ENCODE measurements around the gene CHODL.

CHODL gene

GRCh38 chr21:18244671-18245463 is at the start of gene CHODL:
Gene CHODL, plus strand, starts transcription at chr21:18244833. Its CDS starts 391 bp downstream, at chr21:18245224.
- TF ChIP-seq ZNF366 (tag by site-specific recombination; conservative IDR thresholded peaks at IDR 0.05) (no peak), IKZF3 (tag by site-specific recombination; IDR thresholded peaks at IDR 0.05) (no peak), ZNF248 (tag by site-specific recombination; IDR thresholded peaks at IDR 0.05) (no peak), HOXD13 (CRISPR knock-in tag; IDR thresholded peaks at IDR 0.05; ENCODE audit: borderline replicate concordance) (no peak), ZNF416 (tag by site-specific recombination; IDR thresholded peaks at IDR 0.05) (no peak), ZNF157 (tag by site-specific recombination; IDR thresholded peaks at IDR 0.05) (no peak), HOXC10 (CRISPR knock-in tag; IDR thresholded peaks at IDR 0.05) (no peak), ZBTB48 (tag by site-specific recombination; IDR thresholded peaks at IDR 0.05) (no peak), ZNF785 (tag by site-specific recombination; IDR thresholded peaks at IDR 0.05) (no peak), YY1 (tag by site-specific recombination; IDR thresholded peaks at IDR 0.05) (no peak), ZNF791 (tag by site-specific recombination; IDR thresholded peaks at IDR 0.05) (no peak), ZNF585B (tag by site-specific recombination; IDR thresholded peaks at IDR 0.05) (no peak), ZNF133 (tag by site-specific recombination; IDR thresholded peaks at IDR 0.05) (no peak), ZNF558 (tag by site-specific recombination; IDR thresholded peaks at IDR 0.05) (no peak), ZNF324 (tag by site-specific recombination; IDR thresholded peaks at IDR 0.05) (no peak)
- H3K4me3 ChIP-seq (ENCODE audit: low read depth, low read length): peak within 1 kb of the TSS; percentile 44
- POLR2A ChIA-PET: no interaction called here

GRCh38 chr21:18204931-18205330 is 39.7 kb upstream of the CHODL start:
- POLR2A ChIA-PET: no interaction called here

More at GRCh38 chr21:18244671-18245463, at the start of gene CHODL:
- Histone ChIP-seq H3K36me3 (ENCODE audit: control insufficient read depth in 2 of 2, insufficient read depth in 1 of 2, low read length in 2 of 2) (no peaks in the 10 kb centered on the region), H3K4me1 (ENCODE audit: control insufficient read depth, insufficient read depth, low read length) (no peaks in the 10 kb centered on the region), H3K27ac (ENCODE audit: extremely low read depth, low read depth, low read length) (peak within 1 kb of the TSS; percentile 34; the same call in 1 of the 2 replicates), H3K9me3 (ENCODE audit: control insufficient read depth, insufficient read depth, low read depth, low read length) (no peaks in the 10 kb centered on the region)
- CTCF ChIA-PET: no interaction called here

GRCh38 chr21:18218331-18218730 is 26.3 kb upstream of the CHODL start:
- Histone ChIP-seq H3K4me1 (ENCODE audit: control insufficient read depth, insufficient read depth, low read length) (no peaks in the 10 kb centered on the region), H3K36me3 (ENCODE audit: control insufficient read depth in 2 of 2, insufficient read depth in 1 of 2, low read length in 2 of 2) (no peaks in the 10 kb centered on the region), H3K27ac (ENCODE audit: extremely low read depth, low read depth, low read length) (no peak overlapping the region), H3K4me3 (ENCODE audit: low read depth, low read length) (no peak overlapping the region), H3K9me3 (ENCODE audit: control insufficient read depth, insufficient read depth, low read depth, low read length) (no peaks in the 10 kb centered on the region; the same call in 1 of the 2 replicates)
- ChIA-PET CTCF (interaction anchor here (0.6 to 1.1 kb wide), 2 partner anchors 14 to 26 kb away, joined by 3 to 5 read pairs; no protein-coding TSS in a partner anchor), POLR2A (no interaction called here)
- TF ChIP-seq HOXD13 (CRISPR knock-in tag; IDR thresholded peaks at IDR 0.05; ENCODE audit: borderline replicate concordance) (no peak), RBAK (tag by site-specific recombination; IDR thresholded peaks at IDR 0.05) (no peak), ZSCAN30 (tag by site-specific recombination; IDR thresholded peaks at IDR 0.05) (no peak), AEBP2 (tag by site-specific recombination; IDR thresholded peaks at IDR 0.05; ENCODE audit: borderline replicate concordance) (no peak), ZNF658 (tag by site-specific recombination; IDR thresholded peaks at IDR 0.05) (no peak), ZFP3 (tag by site-specific recombination; IDR thresholded peaks at IDR 0.05; ENCODE audit: low read depth) (no peak), GLIS1 (tag by site-specific recombination; IDR thresholded peaks at IDR 0.05) (no peak)

More at GRCh38 chr21:18204931-18205330, 39.7 kb upstream of the CHODL start:
- no peak overlapping the region for H3K4me3 ChIP-seq (ENCODE audit: low read depth, low read length)
- no peaks in the 10 kb centered on the region for H3K9me3 ChIP-seq (ENCODE audit: control insufficient read depth, insufficient read depth, low read depth, low read length)
- H3K27ac ChIP-seq (ENCODE audit: extremely low read depth, low read depth, low read length): no peak overlapping the region
- CTCF ChIA-PET: interaction anchor here (0.5 to 1.9 kb wide), 6 partner anchors 13 to 389 kb away, joined by 3 to 7 read pairs (median 4); no protein-coding TSS in a partner anchor
- no peaks in the 10 kb centered on the region for H3K36me3 ChIP-seq (ENCODE audit: control insufficient read depth in 2 of 2, insufficient read depth in 1 of 2, low read length in 2 of 2)
- TF ChIP-seq EGR2 (tag by site-specific recombination; IDR thresholded peaks at IDR 0.05; ENCODE audit: low read depth) (no peak), ZFP37 (tag by site-specific recombination; IDR thresholded peaks at IDR 0.05) (no peak), ZNF626 (tag by site-specific recombination; IDR thresholded peaks at IDR 0.05) (no peak)
- no peaks in the 10 kb centered on the region for H3K4me1 ChIP-seq (ENCODE audit: control insufficient read depth, insufficient read depth, low read length)

Measured in HEK293 (cell line).